Mucosa of descending colon (tissue), 3 donors: Measurements from ENCODE around the gene GID8. TPM values are rescaled to one million over a fixed set of nuclear protein-coding genes. Genes with fewer than 3 reads are reported as not detected.

ENCODE experiments used
- ATAC-seq: fragments of 200-7000 bp; cut with Tn5 transposase; one replicate; pipeline ENCODE4 v1.9.1; 2020; ENCODE audit warnings: mild to moderate bottlenecking, moderate library complexity
- DNase-seq, 3 donors: peaks; one replicate each; pipeline ENCODE4 v3.0.0-alpha.2; 2020
- H3K36me3 ChIP-seq: fragments of 200-600 bp; one replicate; pipeline ENCODE4 v1.8.0; 2021; ENCODE audit warnings: low read depth, mild to moderate bottlenecking
- H3K4me1 ChIP-seq: fragments of 200-600 bp; one replicate; pipeline ENCODE4 v1.8.0; 2021; ENCODE audit warnings: low read depth, mild to moderate bottlenecking
- H3K4me3 ChIP-seq: fragments of 200-600 bp; one replicate; pipeline ENCODE4 v1.8.0; 2021; ENCODE audit warnings: mild to moderate bottlenecking
- H3K9me3 ChIP-seq: fragments of 200-600 bp; one replicate; pipeline ENCODE4 v1.8.0; 2021; ENCODE audit warnings: mild to moderate bottlenecking
- CTCF ChIP-seq: fragments of 200-600 bp; IDR thresholded peaks from one replicate; pipeline ENCODE4 v1.8.0; 2022; ENCODE audit warnings: antibody characterized with exemption, mild to moderate bottlenecking
- intact Hi-C, 2 donors: fragments of 100-400 bp; cut with DNase I in 1 of 2; cut with micrococcal nuclease in 1 of 2; formaldehyde crosslinking; loops; one replicate each; pipeline versions ENCODE4 v1.11.0 to v1.11.1; 2022; cut with DNase I, micrococcal nuclease
- total RNA-seq, 3 donors: library from RNA; stranded (reverse); fragmentation: NEBNext Ultra II Directional in 2 of 3; extraction: Animal tissue kit (Norgen Biotek cat#: 25700) in 2 of 3; gene quantifications; one replicate each; pipeline versions ENCODE4 v1.2.1 to v1.2.4, GENCODE V29; 2021 to 2023
- donor health status: DM: no; HTN: no; CAD: no; lungs with moderate emphysema.
- donor health status: DM: no; HTN: no; CAD: no.
- donor health status: DM: no; HTN: yes; CAD: no.

GID8 gene
- total RNA-seq, 3 donors from 2014 or later: 32.6 to 37.1 (median 34.2) TPM

GRCh38 chr20:62966212-62967148 is 28.5 kb downstream of the GID8 start:
- ATAC-seq: no peak
- H3K9me3 ChIP-seq: no peaks in the 10 kb centered on the region
- H3K4me1 ChIP-seq: no peaks in the 10 kb centered on the region
- no peak overlapping the region for H3K4me3 ChIP-seq
- no peak for TF ChIP-seq CTCF
- peak in 1 of 3 donors; percentile 34 for DNase-seq
- no peaks in the 10 kb centered on the region for H3K36me3 ChIP-seq
- intact Hi-C loops: no loop called here

- DNase-seq (no peak), ATAC-seq (no peak)
- intact Hi-C loops: no loop called here
- Histone ChIP-seq H3K36me3 (no peaks in the 10 kb centered on the region), H3K4me1 (no peaks in the 10 kb centered on the region), H3K9me3 (no peaks in the 10 kb centered on the region), H3K4me3 (no peak overlapping the region)
- TF ChIP-seq CTCF: no peak
Measured at GRCh38 chr20:62967149-62967501, 29.2 kb downstream of the GID8 start.

GRCh38 chr20:62967628-62968351 is 29.8 kb downstream of the GID8 start:
- no peak overlapping the region for H3K4me3 ChIP-seq
- no peaks in the 10 kb centered on the region for H3K36me3 ChIP-seq
- no peak for TF ChIP-seq CTCF
- DNase-seq (no peak), ATAC-seq (no peak)
- intact Hi-C loops: no loop called here
- H3K9me3 ChIP-seq: no peaks in the 10 kb centered on the region
- peaks cover 5% of the 10 kb centered on the region for H3K4me1 ChIP-seq

- no peak for TF ChIP-seq CTCF
- Histone ChIP-seq H3K9me3 (no peaks in the 10 kb centered on the region), H3K36me3 (no peaks in the 10 kb centered on the region), H3K4me3 (no peak overlapping the region), H3K4me1 (peaks cover 6% of the 10 kb centered on the region)
- no peak for DNase-seq
- intact Hi-C loops: no loop called here
- no peak for ATAC-seq
Measured at GRCh38 chr20:62968378-62969178, 30.6 kb downstream of the GID8 start.

GRCh38 chr20:62969179-62969760 is 31.3 kb downstream of the GID8 start:
- intact Hi-C loops: no loop called here
- H3K4me1 ChIP-seq: peaks cover 6% of the 10 kb centered on the region
- H3K4me3 ChIP-seq: no peak overlapping the region
- DNase-seq: no peak
- H3K9me3 ChIP-seq: no peaks in the 10 kb centered on the region
- no peak for TF ChIP-seq CTCF
- no peak for ATAC-seq
- H3K36me3 ChIP-seq: no peaks in the 10 kb centered on the region
